PC-3 (cell line): ENCODE results near the gene C2.
"Not testable (repeated sequence)": the region's sequence is repeated elsewhere in the genome, so short reads cannot be mapped to it uniquely, and the experiment has no call there.

Experiments used
- EZH2 ChIP-seq: fragments of 300-600 bp; sonication (generic); IDR thresholded peaks from one replicate; pipeline ENCODE4 v1.6.1; 2017; ENCODE audit warnings: antibody characterized with exemption, mild to moderate bottlenecking, low read length; ENCODE audit not compliant: unreplicated experiment
- EZH2phosphoT487 ChIP-seq: fragments of 300-600 bp; sonication (generic); IDR thresholded peaks from 2 replicates; pipeline ENCODE4 v1.6.1; 2018; ENCODE audit warnings: mild to moderate bottlenecking, antibody characterized with exemption, low read length, borderline replicate concordance
- TF ChIP-seq, protein P1 (sequence below): fragments of 300-600 bp; sonication (generic); conservative IDR thresholded peaks from 2 replicates; pipeline ENCODE4 v1.5.1; 2017; ENCODE audit warnings: antibody characterized with exemption, low read depth, mild to moderate bottlenecking, low read length

DNA sequence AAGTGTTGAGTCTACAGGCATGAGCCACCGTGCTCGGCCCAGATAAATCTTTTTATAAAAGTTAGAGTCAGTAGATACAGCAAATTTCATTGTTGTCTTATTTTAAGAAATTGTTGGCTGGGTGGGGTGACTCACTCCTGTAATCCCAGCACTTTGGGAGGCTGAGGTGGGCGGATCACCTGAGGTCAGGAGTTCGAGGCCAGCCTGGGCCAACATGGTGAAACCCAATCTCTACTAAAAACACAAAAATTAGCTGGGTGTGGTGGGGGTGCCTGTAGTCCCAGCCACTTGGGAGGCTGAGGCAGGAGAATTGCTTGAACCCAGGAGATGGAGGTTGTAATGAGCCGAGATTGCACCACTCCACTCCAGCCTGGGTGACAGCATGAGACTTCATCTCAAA is 19.3 kb upstream of the C2 start:
- TF ChIP-seq EZH2, EZH2phosphoT487: not testable (repeated sequence)
- TF ChIP-seq, protein P1, sequence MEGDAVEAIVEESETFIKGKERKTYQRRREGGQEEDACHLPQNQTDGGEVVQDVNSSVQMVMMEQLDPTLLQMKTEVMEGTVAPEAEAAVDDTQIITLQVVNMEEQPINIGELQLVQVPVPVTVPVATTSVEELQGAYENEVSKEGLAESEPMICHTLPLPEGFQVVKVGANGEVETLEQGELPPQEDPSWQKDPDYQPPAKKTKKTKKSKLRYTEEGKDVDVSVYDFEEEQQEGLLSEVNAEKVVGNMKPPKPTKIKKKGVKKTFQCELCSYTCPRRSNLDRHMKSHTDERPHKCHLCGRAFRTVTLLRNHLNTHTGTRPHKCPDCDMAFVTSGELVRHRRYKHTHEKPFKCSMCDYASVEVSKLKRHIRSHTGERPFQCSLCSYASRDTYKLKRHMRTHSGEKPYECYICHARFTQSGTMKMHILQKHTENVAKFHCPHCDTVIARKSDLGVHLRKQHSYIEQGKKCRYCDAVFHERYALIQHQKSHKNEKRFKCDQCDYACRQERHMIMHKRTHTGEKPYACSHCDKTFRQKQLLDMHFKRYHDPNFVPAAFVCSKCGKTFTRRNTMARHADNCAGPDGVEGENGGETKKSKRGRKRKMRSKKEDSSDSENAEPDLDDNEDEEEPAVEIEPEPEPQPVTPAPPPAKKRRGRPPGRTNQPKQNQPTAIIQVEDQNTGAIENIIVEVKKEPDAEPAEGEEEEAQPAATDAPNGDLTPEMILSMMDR: not testable (repeated sequence)
